GM12875 (cell line): Measurements from ENCODE around the gene CADM1.
"Not testable (repeated sequence)": the region's sequence is repeated elsewhere in the genome, so short reads cannot be mapped to it uniquely, and the experiment has no call there.

Experiments used
- H3K4me3 ChIP-seq: one replicate; pipeline ENCODE4 v1.5.1; 2011; ENCODE audit warnings: low read depth, low read length, control low read depth
- TF ChIP-seq, protein P1 (sequence below): IDR thresholded peaks from 2 replicates; pipeline ENCODE4 v1.5.1; 2011; ENCODE audit warnings: low read depth, mild to moderate bottlenecking, control low read depth, inconsistent platforms, low read length, moderate library complexity, borderline replicate concordance; ENCODE audit not compliant: insufficient read depth

Gene CADM1

DNA sequence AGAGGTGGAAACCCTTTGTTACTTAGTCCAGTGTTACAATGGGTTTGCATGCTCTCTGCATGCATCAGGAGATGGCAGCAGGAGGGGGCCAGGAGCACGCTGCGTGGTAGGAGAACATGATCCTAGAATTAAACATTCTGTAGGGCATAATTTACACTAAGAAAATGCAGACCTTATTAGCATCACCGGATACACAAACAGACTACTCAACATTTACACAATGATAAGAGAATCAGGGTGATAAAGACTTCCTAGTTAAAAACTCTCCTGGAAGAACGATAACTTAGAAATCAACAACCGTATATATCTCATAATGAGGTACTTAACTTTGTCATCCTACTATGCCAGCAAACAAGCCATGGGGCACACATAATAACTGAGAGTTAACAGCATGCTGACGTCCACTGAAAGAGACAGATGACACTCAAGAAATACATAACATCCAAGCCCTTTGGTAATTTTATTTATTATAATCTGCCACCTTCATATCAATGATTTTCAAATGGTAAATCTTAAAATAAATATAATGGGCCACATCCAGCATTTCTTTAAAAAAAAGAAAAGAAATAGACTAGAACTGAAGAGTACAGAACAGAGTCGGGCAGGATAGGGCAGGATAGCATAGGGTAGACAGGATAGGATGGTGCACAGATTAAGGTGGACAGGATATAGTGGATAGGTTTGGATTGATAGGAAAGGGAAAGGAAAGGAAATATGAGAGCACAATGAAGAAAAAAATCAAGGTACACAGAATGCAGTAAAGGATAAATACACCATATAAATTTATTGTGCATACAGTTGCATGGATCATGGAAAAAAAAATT, 27.5 kb downstream of the CADM1 start:
- TF ChIP-seq, protein P1, sequence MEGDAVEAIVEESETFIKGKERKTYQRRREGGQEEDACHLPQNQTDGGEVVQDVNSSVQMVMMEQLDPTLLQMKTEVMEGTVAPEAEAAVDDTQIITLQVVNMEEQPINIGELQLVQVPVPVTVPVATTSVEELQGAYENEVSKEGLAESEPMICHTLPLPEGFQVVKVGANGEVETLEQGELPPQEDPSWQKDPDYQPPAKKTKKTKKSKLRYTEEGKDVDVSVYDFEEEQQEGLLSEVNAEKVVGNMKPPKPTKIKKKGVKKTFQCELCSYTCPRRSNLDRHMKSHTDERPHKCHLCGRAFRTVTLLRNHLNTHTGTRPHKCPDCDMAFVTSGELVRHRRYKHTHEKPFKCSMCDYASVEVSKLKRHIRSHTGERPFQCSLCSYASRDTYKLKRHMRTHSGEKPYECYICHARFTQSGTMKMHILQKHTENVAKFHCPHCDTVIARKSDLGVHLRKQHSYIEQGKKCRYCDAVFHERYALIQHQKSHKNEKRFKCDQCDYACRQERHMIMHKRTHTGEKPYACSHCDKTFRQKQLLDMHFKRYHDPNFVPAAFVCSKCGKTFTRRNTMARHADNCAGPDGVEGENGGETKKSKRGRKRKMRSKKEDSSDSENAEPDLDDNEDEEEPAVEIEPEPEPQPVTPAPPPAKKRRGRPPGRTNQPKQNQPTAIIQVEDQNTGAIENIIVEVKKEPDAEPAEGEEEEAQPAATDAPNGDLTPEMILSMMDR = no peak
- no peak overlapping the region for H3K4me3 ChIP-seq

GRCh38 chr11:115475564-115475963, 28.7 kb downstream of the CADM1 start:
- TF ChIP-seq, protein P1 = no peak
- H3K4me3 ChIP-seq = no peak overlapping the region

DNA sequence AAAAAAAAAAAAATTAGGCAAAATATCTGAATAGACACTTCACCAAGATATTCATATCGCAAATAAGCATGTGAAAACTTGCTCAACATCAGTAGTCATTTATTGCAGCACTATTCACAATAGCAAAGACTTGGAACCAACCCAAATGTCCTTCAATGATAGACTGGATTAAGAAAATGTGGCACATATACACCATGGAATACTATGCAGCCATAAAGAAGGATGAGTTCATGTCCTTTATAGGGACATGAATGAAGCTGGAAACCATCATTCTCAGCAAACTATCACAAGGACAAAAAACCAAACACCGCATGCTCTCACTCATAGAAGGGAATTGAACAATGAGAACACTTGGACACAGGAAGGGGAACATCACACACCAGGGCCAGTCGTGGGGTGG, 29.9 kb downstream of the CADM1 start:
- H3K4me3 ChIP-seq = not testable (repeated sequence)

DNA sequence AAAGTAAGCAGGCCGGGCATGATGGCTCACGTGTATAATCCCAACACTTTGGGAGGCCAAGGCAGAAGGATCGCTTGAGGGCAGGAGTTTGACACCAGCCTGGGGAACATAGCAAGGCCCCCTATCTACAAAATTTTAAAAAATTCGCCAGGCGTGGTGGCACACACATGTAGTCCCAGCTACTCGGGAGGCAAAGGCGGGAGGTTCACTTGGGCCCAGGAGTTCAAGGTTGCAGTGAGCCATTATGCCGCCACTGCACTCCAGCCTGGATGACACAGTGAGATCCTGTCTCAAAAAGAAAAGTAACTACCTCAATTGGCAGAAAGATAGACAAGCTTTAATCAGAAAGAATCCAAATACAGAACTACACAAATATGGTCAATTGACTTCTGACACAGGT, 31.0 kb downstream of the CADM1 start:
- TF ChIP-seq, protein P1 = no peak
- no peak overlapping the region for H3K4me3 ChIP-seq

DNA sequence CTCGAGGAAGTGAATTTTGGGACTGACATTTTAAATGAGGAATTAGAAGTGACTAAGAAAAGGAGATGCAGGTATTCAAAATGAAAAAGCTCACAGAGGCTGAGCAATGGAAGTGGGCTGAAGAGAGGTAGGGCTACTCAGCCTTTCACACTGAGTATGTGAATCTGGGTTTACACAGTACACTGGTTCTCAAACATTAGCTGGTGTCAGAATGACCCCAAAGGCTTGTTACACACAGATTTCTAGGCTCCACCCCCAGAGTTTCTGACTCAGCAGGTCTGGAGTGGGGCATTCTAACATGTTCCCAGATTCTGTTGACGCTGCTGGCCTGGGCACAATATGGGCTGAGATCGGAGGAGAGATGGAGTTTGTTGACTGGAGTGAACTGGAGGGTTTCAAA, 32.8 kb downstream of the CADM1 start:
- H3K4me3 ChIP-seq = no peak overlapping the region
- TF ChIP-seq, protein P1 = no peak

DNA sequence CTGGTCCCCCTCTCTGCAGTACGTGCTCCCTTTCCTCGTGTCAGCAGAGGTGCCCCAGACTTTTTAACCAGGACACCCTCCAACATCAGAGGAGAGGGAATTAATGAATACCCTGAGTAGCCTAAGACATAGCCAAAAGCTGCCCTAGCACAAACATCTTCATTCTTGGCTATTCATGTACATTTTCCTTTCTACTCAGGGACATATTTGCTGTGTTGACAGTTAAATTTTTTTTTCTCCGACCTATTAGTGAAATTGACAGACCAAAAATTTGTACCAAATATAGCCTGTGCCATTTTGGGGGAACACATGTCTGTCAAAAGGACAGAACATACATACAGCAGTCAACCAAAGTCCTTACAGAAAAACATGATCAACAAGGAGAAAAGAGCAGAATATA, 33.3 kb downstream of the CADM1 start:
- TF ChIP-seq, protein P1 = no peak
- no peak overlapping the region for H3K4me3 ChIP-seq

GRCh38 chr11:115469361-115469760, 34.9 kb downstream of the CADM1 start:
- TF ChIP-seq, protein P1 = no peak
- no peak overlapping the region for H3K4me3 ChIP-seq
